DOHH2 (cell line): ENCODE data around the gene RAET1E.

ENCODE experiments used
- H3F3A ChIP-seq: fragments of 200-600 bp; sonication (generic), shearing (Covaris generic); 2 replicates; pipeline ENCODE4 v1.6.0; 2016; ENCODE audit warnings: antibody characterized with exemption, mild to moderate bottlenecking; ENCODE audit not compliant: control insufficient read depth, insufficient read depth
- H3K27ac ChIP-seq: fragments of 200-600 bp; sonication (generic); 2 replicates; pipeline ENCODE4 v1.5.1; 2014; ENCODE audit warnings: low read depth, mild to moderate bottlenecking, low read length, moderate library complexity
- H3K27me3 ChIP-seq: fragments of 200-600 bp; sonication (generic); 2 replicates; pipeline ENCODE4 v1.6.1; 2014; ENCODE audit warnings: mild to moderate bottlenecking, low read length, mixed read lengths; ENCODE audit not compliant: control insufficient read depth
- H3K36me3 ChIP-seq: fragments of 200-600 bp; sonication (generic); 2 replicates; pipeline ENCODE4 v1.6.1; 2014; ENCODE audit warnings: mild to moderate bottlenecking, low read length, moderate library complexity, mixed read lengths; ENCODE audit not compliant: control insufficient read depth
- H3K4me1 ChIP-seq: fragments of 200-600 bp; sonication (generic); 2 replicates; pipeline ENCODE4 v1.6.1; 2014; ENCODE audit warnings: mild to moderate bottlenecking, low read length, mixed read lengths; ENCODE audit not compliant: control insufficient read depth
- H3K4me2 ChIP-seq: fragments of 200-600 bp; sonication (generic); 2 replicates; pipeline ENCODE4 v1.6.0; 2014; ENCODE audit warnings: mild to moderate bottlenecking, low read length, moderate library complexity
- H3K4me3 ChIP-seq: fragments of 200-600 bp; sonication (generic); 2 replicates; pipeline ENCODE4 v1.5.1; 2014; ENCODE audit warnings: mild to moderate bottlenecking, low read length, mixed read lengths
- H3K79me2 ChIP-seq: fragments of 200-600 bp; sonication (generic); 2 replicates; pipeline ENCODE4 v1.6.1; 2014; ENCODE audit warnings: mild to moderate bottlenecking, low read length, mixed read lengths; ENCODE audit not compliant: control insufficient read depth
- H3K9me2 ChIP-seq: fragments of 200-600 bp; sonication (generic); replicated peaks from 2 replicates; pipeline ENCODE4 v1.6.1; 2014; ENCODE audit warnings: mild to moderate bottlenecking, low read length, mixed read lengths; ENCODE audit not compliant: control insufficient read depth
- H3K9me3 ChIP-seq: fragments of 200-600 bp; sonication (generic); 2 replicates; pipeline ENCODE4 v1.6.1; 2014; ENCODE audit warnings: antibody characterized with exemption, low read length, mixed read lengths; ENCODE audit not compliant: control insufficient read depth, insufficient read depth
- H4K20me1 ChIP-seq: fragments of 200-600 bp; sonication (generic); 2 replicates; pipeline ENCODE4 v1.6.0; 2014; ENCODE audit warnings: low read depth, mild to moderate bottlenecking, antibody characterized with exemption, low read length, moderate library complexity; ENCODE audit not compliant: control insufficient read depth, insufficient read depth
- CTCF ChIP-seq: fragments of 200-600 bp; sonication (generic); IDR thresholded peaks from one replicate; pipeline ENCODE4 v1.5.1; 2014; ENCODE audit warnings: antibody characterized with exemption, mild to moderate bottlenecking, low read depth, low read length; ENCODE audit not compliant: poor library complexity, severe bottlenecking
- EZH2phosphoT487 ChIP-seq: fragments of 200-600 bp; sonication (generic); IDR thresholded peaks from 2 replicates; pipeline ENCODE4 v1.6.1; 2017; ENCODE audit warnings: borderline replicate concordance, mild to moderate bottlenecking, antibody characterized with exemption, low read length, moderate library complexity, mixed read lengths

The RAET1E gene

GRCh38 chr6:149884215-149884614 is 13.7 kb downstream of the RAET1E start:
- Histone ChIP-seq H3K9me2 (no peaks in the 10 kb centered on the region), H3F3A (no peaks in the 10 kb centered on the region), H4K20me1 (no peaks in the 10 kb centered on the region), H3K4me2 (no peak overlapping the region), H3K36me3 (no peaks in the 10 kb centered on the region), H3K4me1 (no peaks in the 10 kb centered on the region), H3K27ac (no peak overlapping the region), H3K4me3 (no peak overlapping the region), H3K9me3 (no peaks in the 10 kb centered on the region), H3K27me3 (peaks cover 13% of the 10 kb centered on the region), H3K79me2 (no peaks in the 10 kb centered on the region)
- TF ChIP-seq CTCF (no peak), EZH2phosphoT487 (no peak)

GRCh38 chr6:149881860-149882259 is 16.1 kb downstream of the RAET1E start:
- no peak overlapping the region for H3K4me2 ChIP-seq

GRCh38 chr6:149881066-149881766 is 16.7 kb downstream of the RAET1E start:
- Histone ChIP-seq H3K36me3 (no peaks in the 10 kb centered on the region), H3K79me2 (no peaks in the 10 kb centered on the region), H3K9me2 (no peaks in the 10 kb centered on the region), H3K9me3 (no peaks in the 10 kb centered on the region), H3K4me2 (no peak overlapping the region), H3K27ac (no peak overlapping the region), H3K4me1 (no peaks in the 10 kb centered on the region), H3K27me3 (peaks cover 21% of the 10 kb centered on the region), H3F3A (no peaks in the 10 kb centered on the region), H4K20me1 (no peaks in the 10 kb centered on the region), H3K4me3 (no peak overlapping the region)
- TF ChIP-seq CTCF (no peak), EZH2phosphoT487 (no peak)

More at GRCh38 chr6:149881860-149882259, 16.1 kb downstream of the RAET1E start:
- TF ChIP-seq EZH2phosphoT487 (no peak), CTCF (no peak)
- Histone ChIP-seq H3K4me3 (no peak overlapping the region), H3K27me3 (peaks cover 21% of the 10 kb centered on the region), H4K20me1 (no peaks in the 10 kb centered on the region), H3K79me2 (no peaks in the 10 kb centered on the region), H3K27ac (no peak overlapping the region), H3K9me3 (no peaks in the 10 kb centered on the region), H3K36me3 (no peaks in the 10 kb centered on the region), H3F3A (no peaks in the 10 kb centered on the region), H3K9me2 (no peaks in the 10 kb centered on the region), H3K4me1 (no peaks in the 10 kb centered on the region)
